ENCODE results near the gene CCT6B.
"Not testable (repeated sequence)": the region's sequence is repeated elsewhere in the genome, so short reads cannot be mapped to it uniquely, and the experiment has no call there.

Gene CCT6B

GRCh38 chr17:34961093-34961911, at the start of gene CCT6B, which contains the start of gene ZNF830:
Gene CCT6B (minus strand): TSS chr17:34961460. CDS start chr17:34961393, 67 bp downstream.
Gene ZNF830 (plus strand): TSS chr17:34961540. CDS start chr17:34961567, 27 bp downstream.
- peak in 1 of 2 experiments; percentile 68 for DNase-seq

GRCh38 chr17:35010093-35010492, 48.8 kb upstream of the CCT6B start:
- no peak for DNase-seq

GRCh38 chr17:35006961-35007360, 45.7 kb upstream of the CCT6B start:
- no peak for DNase-seq

GRCh38 chr17:35006345-35006744, 45.1 kb upstream of the CCT6B start:
- DNase-seq = no peak

GRCh38 chr17:35003778-35004177, 42.5 kb upstream of the CCT6B start:
- no peak for DNase-seq

- no peak for DNase-seq
These were observed 41.8 kb upstream of the CCT6B start for GRCh38 chr17:35002876-35003551.

- DNase-seq = no peak
These were observed 40.3 kb upstream of the CCT6B start for GRCh38 chr17:35001549-35001948.

- DNase-seq = not testable (repeated sequence)
These were observed 39.7 kb upstream of the CCT6B start for GRCh38 chr17:35000965-35001364.

GRCh38 chr17:34999456-34999855, 38.2 kb upstream of the CCT6B start:
- DNase-seq = no peak

- no peak for DNase-seq
These were observed 36.9 kb upstream of the CCT6B start for GRCh38 chr17:34998205-34998604.

GRCh38 chr17:34997355-34997862, 36.1 kb upstream of the CCT6B start:
- no peak for DNase-seq

- DNase-seq = no peak
These were observed 35.4 kb upstream of the CCT6B start for GRCh38 chr17:34996422-34997285.

GRCh38 chr17:34993031-34993430, 31.8 kb upstream of the CCT6B start:
- no peak for DNase-seq

- no peak for DNase-seq
These were observed 30.3 kb upstream of the CCT6B start for GRCh38 chr17:34991606-34992005.

- DNase-seq = no peak
These were observed 29.7 kb upstream of the CCT6B start for GRCh38 chr17:34990921-34991365.

- no peak for DNase-seq
These were observed 28.2 kb upstream of the CCT6B start for GRCh38 chr17:34989473-34989872.

- no peak for DNase-seq
These were observed 27.4 kb upstream of the CCT6B start for GRCh38 chr17:34988644-34989043.

GRCh38 chr17:34987232-34987631, 26.0 kb upstream of the CCT6B start:
- DNase-seq = no peak

GRCh38 chr17:34981538-34982241, 20.4 kb upstream of the CCT6B start:
- no peak for DNase-seq

GRCh38 chr17:34980681-34981537, 19.6 kb upstream of the CCT6B start:
- DNase-seq = peak in 1 of 2 experiments; percentile 12

GRCh38 chr17:34980353-34980680, 19.1 kb upstream of the CCT6B start, which contains the start of gene LIG3:
Gene LIG3 (plus strand): TSS chr17:34980512. CDS start chr17:34983006, 2,494 bp downstream.
- DNase-seq = peak; percentile 49 to 79

Data from cerebellar nuclear complex (tissue), 1 donor.